GM13977 (cell line): ENCODE results near the gene RCOR1.

Experiments used
- DNase-seq: peaks from one replicate; pipeline ENCODE4 v3.0.0; 2012; ENCODE audit warnings: low spot score
- in situ Hi-C: fragments of 300-500 bp; cut with MboI; formaldehyde crosslinking; loops from one replicate; pipeline ENCODE4 v1.12.0; 2022; ENCODE audit warnings: low sequenced_read_pairs, low pct_unique_long_range_greater_than_20kb, mixed read lengths, inconsistent platforms; ENCODE audit not compliant: unreplicated experiment
- TF ChIP-seq, protein P1 (sequence below): IDR thresholded peaks from 2 replicates; pipeline ENCODE4 v1.5.1; 2012; ENCODE audit warnings: mild to moderate bottlenecking, control low read depth; ENCODE audit not compliant: insufficient read depth; ENCODE audit errors: extremely low read depth, missing control alignments

The RCOR1 gene

DNA sequence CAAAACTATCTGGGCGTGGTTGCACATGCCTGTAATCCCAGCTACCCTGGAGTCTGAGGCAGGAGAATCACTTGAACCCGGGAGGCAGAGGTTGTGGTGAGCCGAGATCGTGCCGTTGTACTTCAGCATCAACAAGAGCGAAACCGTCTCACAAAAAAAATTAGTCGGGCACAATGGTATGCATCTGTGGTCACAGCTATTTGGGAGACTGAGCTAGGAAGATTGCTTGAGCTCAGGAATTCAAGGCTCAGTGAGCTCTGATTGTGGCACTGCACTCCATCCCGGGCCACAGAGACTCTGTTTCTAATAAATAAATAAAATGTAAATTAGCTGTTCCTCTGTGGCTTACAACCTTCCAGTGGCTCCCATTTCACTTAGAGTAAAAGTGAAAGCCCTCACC lies 28.0 kb downstream of the RCOR1 start:
- DNase-seq = no peak
- TF ChIP-seq, protein P1, sequence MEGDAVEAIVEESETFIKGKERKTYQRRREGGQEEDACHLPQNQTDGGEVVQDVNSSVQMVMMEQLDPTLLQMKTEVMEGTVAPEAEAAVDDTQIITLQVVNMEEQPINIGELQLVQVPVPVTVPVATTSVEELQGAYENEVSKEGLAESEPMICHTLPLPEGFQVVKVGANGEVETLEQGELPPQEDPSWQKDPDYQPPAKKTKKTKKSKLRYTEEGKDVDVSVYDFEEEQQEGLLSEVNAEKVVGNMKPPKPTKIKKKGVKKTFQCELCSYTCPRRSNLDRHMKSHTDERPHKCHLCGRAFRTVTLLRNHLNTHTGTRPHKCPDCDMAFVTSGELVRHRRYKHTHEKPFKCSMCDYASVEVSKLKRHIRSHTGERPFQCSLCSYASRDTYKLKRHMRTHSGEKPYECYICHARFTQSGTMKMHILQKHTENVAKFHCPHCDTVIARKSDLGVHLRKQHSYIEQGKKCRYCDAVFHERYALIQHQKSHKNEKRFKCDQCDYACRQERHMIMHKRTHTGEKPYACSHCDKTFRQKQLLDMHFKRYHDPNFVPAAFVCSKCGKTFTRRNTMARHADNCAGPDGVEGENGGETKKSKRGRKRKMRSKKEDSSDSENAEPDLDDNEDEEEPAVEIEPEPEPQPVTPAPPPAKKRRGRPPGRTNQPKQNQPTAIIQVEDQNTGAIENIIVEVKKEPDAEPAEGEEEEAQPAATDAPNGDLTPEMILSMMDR = no peak
- in situ Hi-C loops = no loop called here

DNA sequence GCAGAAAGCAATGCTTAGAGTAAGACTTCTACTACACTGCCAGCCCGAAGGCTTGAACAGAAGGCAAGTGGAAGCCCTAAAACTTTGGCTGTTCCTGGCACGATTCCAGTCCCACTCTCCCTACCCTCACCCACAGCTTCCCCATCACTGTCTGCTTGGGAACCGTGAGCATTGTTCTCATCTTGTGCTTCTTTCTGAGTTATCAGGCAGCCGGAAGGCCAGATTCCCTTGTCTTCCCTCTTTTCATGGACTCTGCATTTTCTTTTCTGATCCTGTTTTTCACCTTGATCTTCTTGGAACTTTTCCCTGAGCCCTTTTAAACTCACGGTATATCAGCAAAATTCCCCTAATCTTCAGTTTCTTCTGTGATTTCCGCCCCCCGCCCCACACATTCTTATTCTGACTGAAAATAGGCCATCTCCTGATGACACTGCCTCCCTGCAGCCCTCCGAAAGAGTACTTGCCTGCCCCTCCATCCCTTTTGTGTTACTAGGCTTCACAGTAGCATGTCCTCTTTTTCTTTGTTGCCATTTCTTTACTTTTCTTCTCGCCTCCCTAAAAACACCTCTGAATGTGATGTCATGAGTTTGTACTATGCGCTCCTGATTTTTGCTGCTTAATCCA lies 29.9 kb downstream of the RCOR1 start:
- DNase-seq = no peak
- TF ChIP-seq, protein P1 = no peak
- in situ Hi-C loops = no loop called here

DNA sequence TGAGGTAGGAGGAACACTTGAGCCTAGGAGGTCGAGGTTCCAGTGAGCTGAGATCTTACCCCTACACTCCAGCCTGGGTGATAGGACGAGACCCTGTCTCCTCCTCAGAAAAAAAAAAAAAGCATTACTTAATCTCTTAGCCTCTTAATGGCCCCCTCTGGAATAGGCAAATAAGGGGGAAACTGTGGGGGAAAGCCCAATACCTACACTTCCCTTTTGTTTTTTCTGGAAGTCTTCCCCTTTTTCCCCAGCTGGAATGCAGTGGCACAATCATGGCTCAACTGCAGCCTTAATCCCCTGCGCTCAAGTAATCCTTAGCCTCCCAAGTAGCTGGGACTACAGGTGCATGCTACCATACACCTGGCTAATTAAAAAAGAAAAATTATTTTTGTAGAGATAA lies 32.2 kb downstream of the RCOR1 start:
- no peak for DNase-seq
- TF ChIP-seq, protein P1 = no peak
- in situ Hi-C loops = no loop called here

DNA sequence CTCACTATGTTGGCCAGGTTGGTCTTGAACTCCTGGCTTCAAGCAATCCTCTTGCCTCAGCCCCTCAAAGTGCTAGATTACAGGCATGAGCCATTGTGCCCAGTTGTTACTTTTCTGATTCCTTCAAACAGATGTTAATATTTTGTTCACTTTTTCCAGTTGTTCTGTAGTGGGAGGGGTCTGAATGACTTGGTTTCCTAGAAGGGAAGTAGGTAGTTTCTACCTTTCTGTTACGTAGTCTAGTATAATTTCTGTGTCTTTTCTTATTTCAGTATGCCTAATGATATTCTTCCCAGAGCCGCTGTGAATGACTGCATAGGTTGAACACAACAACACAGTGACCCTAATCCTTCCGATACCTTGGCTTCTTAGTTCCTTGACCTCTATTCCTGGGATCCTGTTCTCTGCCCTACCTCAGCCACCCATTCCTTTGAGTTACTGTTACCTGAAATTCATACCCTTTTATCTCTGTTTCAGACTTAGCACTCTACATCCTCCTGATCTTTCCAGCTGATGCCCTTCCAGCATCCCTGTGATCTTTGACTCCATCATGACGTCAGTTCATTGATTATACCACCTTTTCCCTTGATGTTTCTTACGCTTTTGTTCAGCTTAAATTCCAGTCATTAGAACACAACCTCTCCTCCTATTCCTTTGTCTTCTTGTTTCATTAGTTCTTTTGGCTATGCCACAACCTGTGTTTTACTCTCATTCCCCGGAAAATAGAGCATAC lies 33.3 kb downstream of the RCOR1 start:
- in situ Hi-C loops = no loop called here
- TF ChIP-seq, protein P1 = no peak
- no peak for DNase-seq

DNA sequence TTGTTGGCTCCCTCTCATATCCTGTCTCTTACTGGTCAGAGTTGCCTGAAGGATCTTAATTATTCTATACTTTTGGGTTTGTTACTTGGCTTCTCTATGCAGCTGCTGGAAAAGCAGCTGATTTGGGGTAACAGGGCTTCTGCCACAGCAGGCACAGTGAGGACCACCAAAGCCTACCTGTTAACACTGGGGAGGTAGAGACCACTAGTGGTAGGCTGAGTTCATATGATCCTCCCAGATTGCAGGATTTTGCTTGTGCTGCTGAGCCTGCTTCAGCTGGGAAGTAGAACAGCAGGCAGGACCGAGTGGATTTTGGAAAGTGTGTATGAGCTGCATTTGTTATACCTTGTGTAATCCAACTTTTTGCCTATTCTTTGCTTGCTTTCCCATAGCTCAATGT lies 34.1 kb downstream of the RCOR1 start:
- no peak for DNase-seq
- TF ChIP-seq, protein P1 = peak; percentile 12
- in situ Hi-C loops = no loop called here

DNA sequence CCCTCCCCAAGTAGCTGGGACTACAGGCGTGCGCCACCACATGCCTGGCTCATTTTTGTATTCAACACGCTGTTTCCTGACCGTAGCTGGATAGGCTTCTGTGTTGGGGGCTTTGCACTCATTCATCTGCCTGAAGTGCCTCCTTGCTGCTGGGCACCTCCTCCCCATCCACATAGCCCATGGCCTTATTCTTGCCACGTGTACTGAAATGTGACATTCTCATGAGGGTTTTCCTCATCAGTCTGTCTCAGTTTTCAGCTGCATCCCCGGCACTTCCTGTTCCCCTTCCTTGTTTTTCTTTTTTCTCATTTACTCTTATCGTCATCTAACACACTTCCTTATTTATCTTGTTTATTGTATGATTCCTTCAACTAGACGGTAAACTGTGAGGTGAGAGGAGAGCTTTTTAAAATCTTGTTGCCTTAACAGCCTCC lies 36.6 kb downstream of the RCOR1 start:
- in situ Hi-C loops = no loop called here
- TF ChIP-seq, protein P1 = no peak
- DNase-seq = no peak
